ENCODE measurements around the gene FAM222A. TPM values are rescaled to one million over a fixed set of nuclear protein-coding genes. Genes with fewer than 3 reads are reported as not detected.

The FAM222A gene
- total RNA-seq, 2 donors from 2014 or later: 21.6 to 24.4 TPM

- H3K9me3 ChIP-seq (ENCODE audit: control insufficient read depth, low read length): no peaks in the 10 kb centered on the region
- no peaks in the 10 kb centered on the region for H3K9me3 Mint-ChIP-seq
- no peak overlapping the region for H3K27ac ChIP-seq (ENCODE audit: low read depth, low read length)
- H3K4me1 ChIP-seq (ENCODE audit: control insufficient read depth, insufficient read depth, low read length): no peaks in the 10 kb centered on the region
- H3K36me3 ChIP-seq (ENCODE audit: control insufficient read depth, insufficient read depth, low read length): no peaks in the 10 kb centered on the region
- H3K27me3 ChIP-seq (ENCODE audit: control insufficient read depth, insufficient read depth, low read length, poor library complexity, severe bottlenecking): no peaks in the 10 kb centered on the region
- no peaks in the 10 kb centered on the region for H3K27me3 Mint-ChIP-seq (ENCODE audit: insufficient read depth)
- H3K27ac Mint-ChIP-seq: no peak overlapping the region
- H3K4me3 ChIP-seq (ENCODE audit: low read length): no peak overlapping the region
- H3K36me3 Mint-ChIP-seq (ENCODE audit: low read depth): peaks cover 11% of the 10 kb centered on the region
- TF ChIP-seq, protein P1, sequence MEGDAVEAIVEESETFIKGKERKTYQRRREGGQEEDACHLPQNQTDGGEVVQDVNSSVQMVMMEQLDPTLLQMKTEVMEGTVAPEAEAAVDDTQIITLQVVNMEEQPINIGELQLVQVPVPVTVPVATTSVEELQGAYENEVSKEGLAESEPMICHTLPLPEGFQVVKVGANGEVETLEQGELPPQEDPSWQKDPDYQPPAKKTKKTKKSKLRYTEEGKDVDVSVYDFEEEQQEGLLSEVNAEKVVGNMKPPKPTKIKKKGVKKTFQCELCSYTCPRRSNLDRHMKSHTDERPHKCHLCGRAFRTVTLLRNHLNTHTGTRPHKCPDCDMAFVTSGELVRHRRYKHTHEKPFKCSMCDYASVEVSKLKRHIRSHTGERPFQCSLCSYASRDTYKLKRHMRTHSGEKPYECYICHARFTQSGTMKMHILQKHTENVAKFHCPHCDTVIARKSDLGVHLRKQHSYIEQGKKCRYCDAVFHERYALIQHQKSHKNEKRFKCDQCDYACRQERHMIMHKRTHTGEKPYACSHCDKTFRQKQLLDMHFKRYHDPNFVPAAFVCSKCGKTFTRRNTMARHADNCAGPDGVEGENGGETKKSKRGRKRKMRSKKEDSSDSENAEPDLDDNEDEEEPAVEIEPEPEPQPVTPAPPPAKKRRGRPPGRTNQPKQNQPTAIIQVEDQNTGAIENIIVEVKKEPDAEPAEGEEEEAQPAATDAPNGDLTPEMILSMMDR (conservative IDR thresholded peaks at IDR 0.05): no peak
- peaks cover 9% of the 10 kb centered on the region for H3K4me1 Mint-ChIP-seq
- DNase-seq: peak; percentile 56
- no peak overlapping the region for H3K4me3 Mint-ChIP-seq
- H3K9ac ChIP-seq (ENCODE audit: extremely low read depth, low read length, poor library complexity, severe bottlenecking): no peak overlapping the region
- WGBS, 2 experiments (ENCODE audit: insufficient coverage in 1 of 2, insufficient read length in 1 of 2): 87 to 94% methylated on average over 8 to 12 of the region's 12 CpGs
Measured at GRCh38 chr12:109772622-109773321, 59.1 kb downstream of the FAM222A start.

- Histone ChIP-seq H3K4me1 (ENCODE audit: control insufficient read depth, insufficient read depth, low read length) (no peaks in the 10 kb centered on the region), H3K36me3 (ENCODE audit: control insufficient read depth, insufficient read depth, low read length) (no peaks in the 10 kb centered on the region), H3K27me3 (ENCODE audit: control insufficient read depth, insufficient read depth, low read length, poor library complexity, severe bottlenecking) (no peaks in the 10 kb centered on the region), H3K27ac (ENCODE audit: low read depth, low read length) (no peak overlapping the region), H3K4me3 (ENCODE audit: low read length) (no peak overlapping the region), H3K9ac (ENCODE audit: extremely low read depth, low read length, poor library complexity, severe bottlenecking) (no peak overlapping the region), H3K9me3 (ENCODE audit: control insufficient read depth, low read length) (no peaks in the 10 kb centered on the region)
- Mint-ChIP-seq H3K36me3 (ENCODE audit: low read depth) (peaks cover 8% of the 10 kb centered on the region), H3K9me3 (peaks cover 1% of the 10 kb centered on the region), H3K4me3 (no peak overlapping the region), H3K4me1 (peaks cover 9% of the 10 kb centered on the region), H3K27ac (no peak overlapping the region), H3K27me3 (ENCODE audit: insufficient read depth) (no peaks in the 10 kb centered on the region)
- TF ChIP-seq, protein P1 (conservative IDR thresholded peaks at IDR 0.05): no peak
- 79 to 85% methylated on average over 18 to 21 of the region's 21 CpGs for WGBS, 2 experiments (ENCODE audit: insufficient coverage in 1 of 2, insufficient read length in 1 of 2)
- peak; percentile 58 for DNase-seq
Measured at GRCh38 chr12:109773384-109774011, 59.9 kb downstream of the FAM222A start.

GRCh38 chr12:109775172-109775881, 61.7 kb downstream of the FAM222A start:
- H3K27ac Mint-ChIP-seq: no peak overlapping the region
- peaks cover 8% of the 10 kb centered on the region for H3K36me3 Mint-ChIP-seq (ENCODE audit: low read depth)
- H3K4me3 Mint-ChIP-seq: no peak overlapping the region
- H3K9me3 ChIP-seq (ENCODE audit: control insufficient read depth, low read length): no peaks in the 10 kb centered on the region
- no peaks in the 10 kb centered on the region for H3K27me3 Mint-ChIP-seq (ENCODE audit: insufficient read depth)
- no peak overlapping the region for H3K27ac ChIP-seq (ENCODE audit: low read depth, low read length)
- H3K9ac ChIP-seq (ENCODE audit: extremely low read depth, low read length, poor library complexity, severe bottlenecking): no peak overlapping the region
- H3K27me3 ChIP-seq (ENCODE audit: control insufficient read depth, insufficient read depth, low read length, poor library complexity, severe bottlenecking): no peaks in the 10 kb centered on the region
- H3K4me1 Mint-ChIP-seq: peaks cover 9% of the 10 kb centered on the region
- no peaks in the 10 kb centered on the region for H3K36me3 ChIP-seq (ENCODE audit: control insufficient read depth, insufficient read depth, low read length)
- H3K4me1 ChIP-seq (ENCODE audit: control insufficient read depth, insufficient read depth, low read length): no peaks in the 10 kb centered on the region
- TF ChIP-seq, protein P1 (conservative IDR thresholded peaks at IDR 0.05): peak; percentile 94
- DNase-seq: peak; percentile 95
- WGBS, 2 experiments (ENCODE audit: insufficient coverage in 1 of 2, insufficient read length in 1 of 2): 27% methylated on average over 9 of the region's 10 CpGs; no CpG with 5 or more reads in 1 of the 2 experiments
- H3K9me3 Mint-ChIP-seq: peaks cover 4% of the 10 kb centered on the region
- no peak overlapping the region for H3K4me3 ChIP-seq (ENCODE audit: low read length)
